NCI-H2196 (cell line): ENCODE results near the gene TCF7L1.

Experiments used
- DNase-seq: peaks from one replicate; lab custom pipeline; 2025; ENCODE audit not compliant: unreplicated experiment; lab: John Stamatoyannopoulos, UW

TCF7L1 gene

DNA sequence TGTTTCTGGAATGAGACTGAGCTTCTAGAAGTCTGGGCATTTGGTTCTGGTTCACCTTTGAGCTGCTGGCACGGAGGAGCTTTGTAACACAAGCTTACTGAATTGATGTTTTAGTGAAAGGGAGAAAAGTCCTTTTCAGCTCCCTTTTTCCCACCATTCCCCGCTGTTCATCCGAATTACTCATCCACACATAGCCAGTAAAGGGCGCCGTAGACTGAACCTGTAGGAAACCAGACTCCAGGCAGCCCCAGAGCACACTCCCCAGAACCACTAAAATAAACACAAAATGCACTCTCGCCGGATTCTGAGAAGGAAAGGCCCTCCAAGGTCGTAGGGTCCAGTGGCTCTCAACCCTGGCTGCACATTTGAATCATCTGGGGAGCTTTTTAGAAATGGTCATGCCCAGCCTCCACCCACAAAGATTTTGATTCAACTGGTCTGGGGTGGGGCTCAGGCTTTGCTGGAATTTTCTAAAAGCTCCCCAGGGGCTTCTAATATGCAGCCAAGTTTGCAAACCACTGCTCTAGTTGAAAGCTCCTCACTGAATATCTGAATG, 29.6 kb downstream of the TCF7L1 start:
- no peak for DNase-seq

DNA sequence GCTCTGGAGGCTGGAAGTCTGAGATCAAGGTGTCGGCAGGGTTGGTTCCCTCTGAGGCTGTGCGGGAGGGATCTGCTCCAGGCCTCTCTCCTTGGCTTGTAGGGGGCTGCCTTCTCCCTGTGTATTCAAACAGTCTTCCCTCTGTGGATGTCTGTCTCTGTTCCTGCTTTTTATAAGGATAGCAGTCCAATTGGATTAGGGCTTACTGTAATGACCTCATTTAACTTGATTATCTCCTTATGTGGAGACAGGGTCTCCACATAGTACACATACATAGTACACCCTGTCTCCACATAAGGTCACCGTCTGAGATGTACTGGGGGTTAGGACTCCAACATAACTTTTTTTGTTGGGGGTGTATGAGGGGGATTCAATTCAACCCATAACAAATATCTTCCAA, 30.5 kb downstream of the TCF7L1 start:
- no peak for DNase-seq

DNA sequence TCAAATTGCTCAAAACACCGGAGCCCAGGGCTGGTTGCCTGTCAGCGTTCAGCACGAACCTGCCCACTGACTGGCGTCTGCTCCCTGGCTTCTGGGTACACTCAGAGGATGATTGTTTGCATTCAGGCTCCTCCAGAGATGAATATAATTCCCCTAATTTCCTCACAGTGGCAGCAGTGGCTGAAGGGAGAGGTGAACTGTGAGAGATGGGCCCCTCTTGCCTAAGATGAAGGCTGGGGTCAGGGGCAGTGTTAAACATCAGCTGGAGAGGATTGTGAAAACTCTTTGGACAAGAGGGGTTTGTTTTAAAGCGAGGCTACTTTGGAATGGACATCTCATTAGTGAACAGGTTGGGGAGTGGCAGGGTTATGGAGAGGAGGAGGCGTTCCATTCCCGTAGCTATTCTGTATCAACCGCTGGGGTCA, 31.0 kb downstream of the TCF7L1 start:
- DNase-seq: no peak

DNA sequence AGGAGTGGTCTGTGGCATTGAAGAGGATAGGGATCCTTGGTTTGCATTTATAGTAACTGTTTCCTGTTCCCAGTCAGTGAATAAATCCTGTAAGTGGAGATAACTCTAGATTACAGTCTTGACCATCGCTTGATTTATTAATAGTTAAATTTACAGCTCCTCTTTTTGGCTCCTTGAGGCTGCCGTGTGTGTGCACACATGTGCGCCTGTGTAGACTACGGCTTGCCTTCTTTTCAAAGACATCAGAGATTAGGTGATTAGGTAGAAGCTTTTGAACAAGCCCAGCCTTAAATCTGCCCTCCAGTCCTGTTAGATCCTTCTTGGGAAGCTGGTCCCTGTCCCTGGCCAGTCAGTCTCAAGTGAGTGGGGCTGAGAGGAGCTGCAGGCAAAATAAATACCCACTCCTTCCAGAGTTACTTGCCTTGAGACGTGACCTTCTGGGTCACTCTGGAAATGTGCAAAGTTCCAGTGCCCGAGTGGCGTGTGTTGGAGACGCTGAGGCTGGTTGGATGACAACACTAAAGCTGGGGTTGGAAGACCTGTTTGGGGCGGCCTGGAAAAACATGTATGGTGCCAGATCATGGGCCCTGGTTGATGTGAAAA, 32.0 kb downstream of the TCF7L1 start:
- DNase-seq: no peak

- no peak for DNase-seq
Measured at GRCh38 chr2:85166021-85166420, 32.8 kb downstream of the TCF7L1 start.

DNA sequence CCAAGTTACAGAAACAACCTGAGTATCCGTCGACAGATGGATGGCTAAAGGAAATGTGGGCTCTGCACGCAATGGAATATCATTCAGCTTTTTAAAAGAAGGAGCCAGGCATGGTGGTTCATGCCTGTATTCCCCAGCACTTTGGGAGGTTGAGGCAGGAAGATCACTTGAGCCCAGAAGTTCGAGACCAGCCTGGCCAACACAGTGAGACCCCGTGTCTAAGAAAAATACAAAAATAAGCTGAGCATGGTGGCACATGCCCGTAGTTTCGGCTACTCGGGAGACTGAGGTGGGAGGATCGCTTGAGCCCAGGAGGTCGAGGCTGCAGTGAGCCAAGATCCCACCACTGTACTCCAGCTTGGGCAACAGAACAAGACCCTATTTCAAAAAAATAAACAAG, 34.3 kb downstream of the TCF7L1 start:
- no peak for DNase-seq

GRCh38 chr2:85168942-85169341, 35.8 kb downstream of the TCF7L1 start:
- no peak for DNase-seq

DNA sequence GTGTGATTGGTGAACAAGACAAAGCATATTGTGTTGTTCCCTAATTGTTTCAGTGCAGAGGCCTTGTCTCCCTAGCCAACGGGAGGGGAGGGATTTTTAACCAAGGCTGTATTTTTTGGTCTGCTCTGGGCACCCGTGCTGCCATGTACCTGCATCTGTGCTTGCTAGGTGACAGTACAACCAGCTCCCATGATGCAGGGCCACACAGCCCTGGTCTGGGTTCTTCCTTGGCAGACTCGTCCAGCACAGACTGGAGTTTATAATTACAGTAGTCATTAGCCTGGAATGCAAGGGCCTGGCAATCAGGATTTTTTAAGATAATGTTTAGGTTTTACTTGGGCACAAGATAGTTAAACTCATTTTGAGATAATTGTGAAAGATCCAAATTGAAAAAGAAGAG, 36.4 kb downstream of the TCF7L1 start:
- no peak for DNase-seq

- DNase-seq: no peak
Measured at GRCh38 chr2:85170938-85171475, 37.8 kb downstream of the TCF7L1 start.

GRCh38 chr2:85171916-85172315, 38.7 kb downstream of the TCF7L1 start:
- DNase-seq: no peak

DNA sequence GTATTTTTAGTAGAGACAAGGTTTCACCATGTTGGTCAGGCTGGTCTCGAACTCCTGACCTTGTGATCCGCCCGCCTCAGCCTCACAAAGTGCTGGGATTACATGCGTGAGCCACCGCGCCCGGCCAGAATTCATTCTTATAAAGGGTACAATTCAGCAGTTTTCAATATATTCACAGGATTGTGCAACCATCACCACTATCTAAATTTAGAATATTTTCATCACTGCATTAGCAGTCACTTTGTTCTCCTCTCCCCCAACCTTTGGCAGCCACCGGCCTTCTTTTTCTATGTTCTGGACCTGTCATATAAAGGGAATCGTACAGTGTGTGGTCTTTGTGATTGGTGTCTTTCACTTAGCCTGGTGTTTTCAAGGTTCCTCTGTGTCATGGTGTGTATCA, 40.7 kb downstream of the TCF7L1 start:
- no peak for DNase-seq

- DNase-seq: peak; percentile 18
Measured at GRCh38 chr2:85174943-85175342, 41.8 kb downstream of the TCF7L1 start.

GRCh38 chr2:85175369-85176299, 42.4 kb downstream of the TCF7L1 start:
- peak; percentile 39 for DNase-seq

GRCh38 chr2:85177031-85177824, 44.0 kb downstream of the TCF7L1 start:
- DNase-seq: no peak

- DNase-seq: no peak
Measured at GRCh38 chr2:85178154-85178553, 45.0 kb downstream of the TCF7L1 start.

GRCh38 chr2:85178980-85179411, 45.8 kb downstream of the TCF7L1 start:
- no peak for DNase-seq

DNA sequence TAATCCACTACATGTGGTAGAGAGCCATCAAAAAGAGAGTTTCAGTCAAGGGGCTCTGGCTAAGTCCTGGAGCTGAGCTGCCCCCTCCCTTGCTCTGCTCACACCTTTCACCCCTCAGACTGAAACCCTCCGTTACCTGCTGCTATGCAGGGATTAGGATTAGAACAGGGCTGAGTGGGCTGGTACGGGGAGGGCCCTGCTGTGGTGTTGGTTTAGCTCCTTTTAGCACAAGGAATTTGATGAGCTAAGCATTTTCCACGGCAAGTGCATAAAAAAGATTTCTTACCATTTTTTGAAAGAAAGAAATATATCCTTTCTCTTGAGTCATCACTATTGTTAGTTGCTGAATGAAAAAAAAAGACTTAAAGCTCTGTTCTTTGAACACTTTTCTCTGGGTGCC, 46.3 kb downstream of the TCF7L1 start:
- DNase-seq: no peak

DNA sequence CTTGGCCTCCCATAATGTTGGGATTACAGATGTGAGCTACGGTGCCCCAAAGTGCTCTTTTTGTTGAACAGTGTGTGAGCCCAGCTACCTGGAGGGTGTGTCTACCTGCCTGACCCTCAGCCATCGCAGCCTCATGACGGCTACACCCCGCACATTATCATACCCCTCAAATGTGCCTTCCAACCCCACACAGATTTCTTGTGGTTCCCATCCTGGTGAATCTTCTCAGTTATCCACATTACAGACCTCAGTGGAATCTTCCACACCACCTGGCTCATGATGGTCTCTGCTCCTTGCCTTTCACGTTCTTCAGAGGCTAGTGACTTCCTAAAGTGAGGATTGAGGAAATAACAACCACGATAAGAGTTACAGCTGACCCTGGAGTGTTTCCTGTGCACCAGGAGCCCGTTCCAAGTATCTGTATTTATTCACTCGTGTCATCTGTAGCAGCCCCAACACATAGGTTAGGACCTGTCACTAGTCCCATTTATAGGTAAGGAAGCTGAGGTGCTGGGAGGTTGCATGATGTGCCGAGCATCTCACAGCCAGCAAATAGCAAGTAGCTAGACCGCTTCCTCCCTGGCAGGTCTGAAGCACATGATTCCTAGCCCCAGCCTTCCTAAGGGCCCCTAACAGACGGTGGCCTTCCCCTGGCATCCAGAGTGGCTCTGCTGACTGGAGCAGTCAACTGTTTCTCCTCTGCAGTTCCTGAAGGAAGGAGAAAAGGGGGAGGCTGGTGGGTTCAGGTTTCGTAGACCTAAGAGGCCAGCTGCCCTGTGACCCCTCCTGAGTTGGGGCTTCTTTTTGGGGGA, 47.3 kb downstream of the TCF7L1 start:
- no peak for DNase-seq

DNA sequence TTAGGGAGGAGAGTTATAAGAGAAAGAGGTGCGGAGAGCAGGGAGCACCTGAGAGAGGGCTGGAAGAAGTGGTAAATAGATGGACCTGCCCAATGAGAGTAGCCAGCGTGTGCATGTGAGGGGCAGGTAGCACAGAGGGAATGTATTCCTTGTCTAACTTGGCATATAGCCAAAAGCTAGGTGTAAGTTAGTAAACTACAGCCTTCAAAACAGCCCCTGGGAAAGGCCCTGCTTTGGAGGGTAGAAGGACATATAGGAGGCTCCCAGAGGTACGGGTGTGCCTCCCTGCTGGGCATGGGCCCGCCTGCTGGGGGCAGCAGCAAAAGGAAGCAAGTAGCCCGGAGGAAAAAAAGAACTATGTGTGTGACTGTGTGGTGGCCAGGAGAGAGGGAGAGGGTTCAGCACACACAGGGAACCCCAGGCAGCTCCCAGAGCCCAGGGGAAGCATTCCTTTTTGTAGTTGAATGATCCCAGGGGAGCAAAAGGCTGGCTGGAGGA, 48.0 kb downstream of the TCF7L1 start:
- DNase-seq: no peak

DNA sequence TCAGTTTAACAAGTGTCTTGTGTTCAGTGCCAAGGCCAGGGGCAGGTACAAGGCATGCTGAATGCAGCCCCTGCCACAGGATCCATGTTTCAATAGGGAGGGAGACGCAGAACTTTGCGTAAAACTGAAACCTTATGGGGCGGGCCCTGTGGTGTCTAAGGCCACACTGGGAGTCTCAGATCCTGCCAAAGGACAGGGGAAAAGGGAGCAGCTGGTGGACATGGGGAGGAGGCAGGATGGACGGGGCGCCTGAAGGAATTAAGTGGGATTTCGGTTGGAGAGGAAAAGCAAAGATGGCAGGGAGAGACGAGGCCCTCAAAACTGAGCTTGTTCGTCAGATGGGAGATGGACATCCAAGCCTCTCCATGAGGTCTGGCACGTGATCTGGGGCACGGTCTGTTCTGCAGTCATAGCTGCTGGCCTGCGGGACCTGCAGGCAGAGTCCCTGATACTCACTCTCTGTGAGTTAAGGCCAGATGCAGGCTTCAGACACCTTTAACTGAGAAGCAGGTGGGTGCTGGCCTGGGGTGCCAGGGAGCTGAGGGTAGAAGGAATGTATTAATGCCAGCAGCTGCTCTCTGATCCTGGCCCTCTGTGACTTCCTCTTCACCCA, 48.8 kb downstream of the TCF7L1 start:
- no peak for DNase-seq
